NK-92 (cell line): ENCODE data around the gene IQCE.
"Not testable (repeated sequence)": the region's sequence is repeated elsewhere in the genome, so short reads cannot be mapped to it uniquely, and the experiment has no call there.

ENCODE experiments used
- DNase-seq: peaks from one replicate; lab custom pipeline; 2025; ENCODE audit not compliant: unreplicated experiment; lab: John Stamatoyannopoulos, UW

The IQCE gene

GRCh38 chr7:2598154-2598823, 39.5 kb downstream of the IQCE start:
- no peak for DNase-seq

- DNase-seq = no peak
These were observed 42.3 kb downstream of the IQCE start for GRCh38 chr7:2601065-2601464.

- no peak for DNase-seq
These were observed 43.1 kb downstream of the IQCE start for GRCh38 chr7:2601907-2602306.

GRCh38 chr7:2602406-2603043, 43.7 kb downstream of the IQCE start:
- DNase-seq = no peak

- DNase-seq = no peak
These were observed 44.5 kb downstream of the IQCE start for GRCh38 chr7:2603044-2603965.

GRCh38 chr7:2604608-2605174, 45.9 kb downstream of the IQCE start:
- DNase-seq = no peak

- no peak for DNase-seq
These were observed 47.1 kb downstream of the IQCE start for GRCh38 chr7:2605608-2606538.

- no peak for DNase-seq
These were observed 47.8 kb downstream of the IQCE start for GRCh38 chr7:2606539-2606936.

- no peak for DNase-seq
These were observed 48.5 kb downstream of the IQCE start for GRCh38 chr7:2607122-2607922.

- no peak for DNase-seq
These were observed 49.4 kb downstream of the IQCE start for GRCh38 chr7:2607923-2608904.

GRCh38 chr7:2608921-2609411, 50.2 kb downstream of the IQCE start:
- DNase-seq = no peak

GRCh38 chr7:2609646-2610045, 50.9 kb downstream of the IQCE start:
- not testable (repeated sequence) for DNase-seq

- DNase-seq = no peak
These were observed 51.7 kb downstream of the IQCE start for GRCh38 chr7:2610466-2610865.

GRCh38 chr7:2610898-2611297, 52.1 kb downstream of the IQCE start:
- no peak for DNase-seq

GRCh38 chr7:2611401-2611800, 52.6 kb downstream of the IQCE start:
- DNase-seq = no peak

GRCh38 chr7:2611922-2612321, 53.1 kb downstream of the IQCE start:
- no peak for DNase-seq

- DNase-seq = no peak
These were observed 53.8 kb downstream of the IQCE start for GRCh38 chr7:2612445-2613097.
